MCF 10A (cell line): ENCODE measurements around the gene RGCC. TPM values are rescaled to one million over a fixed set of nuclear protein-coding genes. Genes with fewer than 3 reads are reported as not detected.

Experiments
- BruUV-seq: library from RNA; stranded (reverse); fragments of 400-500 nt; replicated peaks from 2 replicates; lab custom pipeline; 2021; lab: Mats Ljungman, UMichigan
- CTCF ChIA-PET: fragments of 300-600 bp; sonication (Branson Sonifier 250); formaldehyde crosslinking; extraction: SDS; loops from one replicate; lab custom pipeline; 2021; ENCODE audit warnings: antibody characterized with exemption, inconsistent platforms; lab: Yijun Ruan, JAX
- POLR2A ChIA-PET: fragments of 300-600, 350-650 bp; sonication (Branson Sonifier 250); formaldehyde crosslinking; extraction: SDS; loops from one replicate; lab custom pipeline; 2020; ENCODE audit warnings: antibody characterized with exemption, inconsistent platforms; lab: Yijun Ruan, JAX
- DNase-seq: peaks from one replicate; pipeline ENCODE4 v3.0.0-alpha.2; 2018; ENCODE audit not compliant: unreplicated experiment
- H3K27ac Mint-ChIP-seq: one replicate; pipeline ENCODE4 v1.8.0; 2022; ENCODE audit warnings: mild to moderate bottlenecking, low read depth, mixed read lengths; ENCODE audit not compliant: unreplicated experiment
- H3K27me3 Mint-ChIP-seq: one replicate; pipeline ENCODE4 v1.8.0; 2022; ENCODE audit warnings: mixed read lengths; ENCODE audit not compliant: insufficient read depth, unreplicated experiment
- H3K36me3 Mint-ChIP-seq: one replicate; pipeline ENCODE4 v1.8.0; 2022; ENCODE audit warnings: mild to moderate bottlenecking, moderate library complexity, mixed read lengths; ENCODE audit not compliant: insufficient read depth, unreplicated experiment
- H3K4me1 Mint-ChIP-seq: one replicate; pipeline ENCODE4 v1.8.0; 2022; ENCODE audit warnings: mixed read lengths; ENCODE audit not compliant: insufficient read depth, unreplicated experiment
- H3K4me3 Mint-ChIP-seq: one replicate; pipeline ENCODE4 v1.8.0; 2022; ENCODE audit warnings: mild to moderate bottlenecking, moderate library complexity, mixed read lengths; ENCODE audit not compliant: unreplicated experiment
- H3K9me3 Mint-ChIP-seq: one replicate; pipeline ENCODE4 v1.8.0; 2022; ENCODE audit warnings: mixed read lengths; ENCODE audit not compliant: unreplicated experiment
- intact Hi-C: fragments of 100-400 bp; cut with micrococcal nuclease; formaldehyde crosslinking; loops from 2 replicates; pipeline ENCODE4 v1.14.1; 2022
- total RNA-seq: library from RNA; stranded (reverse); gene quantifications from 2 replicates; pipeline ENCODE4 v1.2.3, GENCODE V29; 2022
- TF ChIP-seq, protein P1 (sequence below): fragments of 200-600 bp; IDR thresholded peaks from one replicate; pipeline ENCODE4 v1.8.0; 2022; ENCODE audit warnings: antibody characterized with exemption, mild to moderate bottlenecking; ENCODE audit not compliant: unreplicated experiment

The RGCC gene
- total RNA-seq, 1 experiment from 2014 or later: 3.7 TPM

DNA sequence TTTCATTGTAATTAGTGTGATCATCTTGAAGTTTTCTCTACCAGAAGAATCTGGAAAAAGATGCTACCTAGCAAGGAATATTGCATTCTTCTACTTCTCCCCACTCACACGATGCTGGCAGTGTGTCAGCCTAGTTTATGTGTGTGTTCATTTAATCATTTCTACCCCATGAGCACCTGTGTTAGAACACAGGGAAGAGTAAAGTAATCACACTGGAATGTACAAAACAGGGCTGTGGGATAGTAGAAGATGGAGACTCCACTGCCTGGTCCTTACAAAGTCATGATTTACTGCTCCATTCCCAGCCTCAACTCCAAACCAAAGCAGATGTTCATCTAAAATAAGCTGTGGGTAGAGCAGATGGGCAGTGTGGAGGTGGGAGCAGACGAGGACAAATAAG lies 47.7 kb upstream of the RGCC start:
- TF ChIP-seq, protein P1, sequence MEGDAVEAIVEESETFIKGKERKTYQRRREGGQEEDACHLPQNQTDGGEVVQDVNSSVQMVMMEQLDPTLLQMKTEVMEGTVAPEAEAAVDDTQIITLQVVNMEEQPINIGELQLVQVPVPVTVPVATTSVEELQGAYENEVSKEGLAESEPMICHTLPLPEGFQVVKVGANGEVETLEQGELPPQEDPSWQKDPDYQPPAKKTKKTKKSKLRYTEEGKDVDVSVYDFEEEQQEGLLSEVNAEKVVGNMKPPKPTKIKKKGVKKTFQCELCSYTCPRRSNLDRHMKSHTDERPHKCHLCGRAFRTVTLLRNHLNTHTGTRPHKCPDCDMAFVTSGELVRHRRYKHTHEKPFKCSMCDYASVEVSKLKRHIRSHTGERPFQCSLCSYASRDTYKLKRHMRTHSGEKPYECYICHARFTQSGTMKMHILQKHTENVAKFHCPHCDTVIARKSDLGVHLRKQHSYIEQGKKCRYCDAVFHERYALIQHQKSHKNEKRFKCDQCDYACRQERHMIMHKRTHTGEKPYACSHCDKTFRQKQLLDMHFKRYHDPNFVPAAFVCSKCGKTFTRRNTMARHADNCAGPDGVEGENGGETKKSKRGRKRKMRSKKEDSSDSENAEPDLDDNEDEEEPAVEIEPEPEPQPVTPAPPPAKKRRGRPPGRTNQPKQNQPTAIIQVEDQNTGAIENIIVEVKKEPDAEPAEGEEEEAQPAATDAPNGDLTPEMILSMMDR: no peak
- H3K27ac Mint-ChIP-seq: no peak overlapping the region
- H3K4me3 Mint-ChIP-seq: no peak overlapping the region
- intact Hi-C loops: loop anchor here (2.0 to 10.0 kb wide), 2 partner anchors 155 to 807 kb away; no protein-coding TSS in a partner anchor
- no peak for DNase-seq
- no peaks in the 10 kb centered on the region for H3K9me3 Mint-ChIP-seq
- BruUV-seq: no TSS peak
- CTCF ChIA-PET: interaction anchor here (0.7 to 7.6 kb wide), 6 partner anchors 11 to 702 kb away, joined by 3 to 122 read pairs (median 4); no protein-coding TSS in a partner anchor
- H3K36me3 Mint-ChIP-seq: no peaks in the 10 kb centered on the region
- H3K4me1 Mint-ChIP-seq: no peaks in the 10 kb centered on the region
- POLR2A ChIA-PET: interaction anchor here (0.7 to 0.8 kb wide), 2 partner anchors 243 to 671 kb away, joined by 3 read pairs; no protein-coding TSS in a partner anchor
- H3K27me3 Mint-ChIP-seq: no peaks in the 10 kb centered on the region

DNA sequence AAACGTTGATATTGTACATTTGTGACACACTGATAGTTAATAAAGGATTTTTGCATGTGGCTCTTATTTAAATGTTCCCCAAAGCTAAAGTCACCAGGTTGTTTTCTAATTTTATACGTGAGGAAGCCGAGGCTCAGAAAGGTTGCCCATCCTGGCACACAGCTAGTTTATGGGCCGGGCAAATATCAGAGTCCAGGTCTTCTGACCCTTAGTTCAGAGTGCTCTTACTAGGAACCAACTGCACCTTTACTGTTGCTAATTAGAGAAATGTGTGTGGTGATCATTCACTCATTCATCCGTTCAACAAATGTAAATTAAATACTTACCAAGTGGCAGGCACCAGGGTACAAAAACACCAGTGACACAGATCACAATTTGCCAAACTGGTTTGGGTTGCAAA lies 46.3 kb upstream of the RGCC start:
- Mint-ChIP-seq H3K36me3 (no peaks in the 10 kb centered on the region), H3K9me3 (no peaks in the 10 kb centered on the region), H3K4me3 (no peak overlapping the region), H3K27me3 (no peaks in the 10 kb centered on the region), H3K4me1 (no peaks in the 10 kb centered on the region), H3K27ac (no peak overlapping the region)
- intact Hi-C loops: loop anchor here (1.0 to 10.0 kb wide), 5 partner anchors 154 to 806 kb away; no protein-coding TSS in a partner anchor
- ChIA-PET POLR2A (interaction anchor here (0.7 to 1.7 kb wide), 3 partner anchors 22 to 241 kb away, joined by 3 to 8 read pairs (median 4); no protein-coding TSS in a partner anchor), CTCF (interaction anchor here (0.6 to 7.6 kb wide), 9 partner anchors 9 to 807 kb away, joined by 3 to 122 read pairs (median 3); no protein-coding TSS in a partner anchor)
- TF ChIP-seq, protein P1: no peak
- no peak for DNase-seq
- no TSS peak for BruUV-seq

DNA sequence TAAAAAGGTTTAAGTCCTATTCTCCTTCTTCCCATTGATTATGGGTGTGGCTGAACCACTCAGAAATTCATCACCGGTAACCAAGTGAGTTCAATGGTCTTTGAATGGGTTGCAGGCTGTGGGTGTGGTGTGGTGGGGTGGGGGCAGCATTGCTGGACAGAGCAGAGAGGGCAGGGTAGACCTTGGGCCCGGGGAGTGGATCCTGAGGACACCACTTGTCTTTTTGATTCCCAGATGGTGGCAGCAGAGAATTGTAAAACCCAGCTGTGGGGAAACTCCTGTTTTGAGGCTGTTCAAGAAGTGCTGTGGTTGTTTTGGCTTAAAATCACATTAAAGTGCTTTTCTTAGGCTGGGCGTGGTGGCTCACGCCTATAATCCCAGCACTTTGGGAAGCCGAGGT lies 45.8 kb upstream of the RGCC start:
- intact Hi-C loops: loop anchor here (1.0 to 10.0 kb wide), 5 partner anchors 153 to 805 kb away; no protein-coding TSS in a partner anchor
- no peaks in the 10 kb centered on the region for H3K4me1 Mint-ChIP-seq
- no TSS peak for BruUV-seq
- CTCF ChIA-PET: interaction anchor here (0.6 to 7.6 kb wide), 12 partner anchors 8 to 807 kb away, joined by 3 to 122 read pairs (median 3); no protein-coding TSS in a partner anchor
- no peak overlapping the region for H3K27ac Mint-ChIP-seq
- TF ChIP-seq, protein P1: peak; percentile 54
- no peaks in the 10 kb centered on the region for H3K9me3 Mint-ChIP-seq
- peak; percentile 59 for DNase-seq
- H3K36me3 Mint-ChIP-seq: no peaks in the 10 kb centered on the region
- no peak overlapping the region for H3K4me3 Mint-ChIP-seq
- H3K27me3 Mint-ChIP-seq: no peaks in the 10 kb centered on the region
- POLR2A ChIA-PET: interaction anchor here (0.5 to 1.7 kb wide), 5 partner anchors 22 to 246 kb away, joined by 3 to 8 read pairs (median 3); no protein-coding TSS in a partner anchor

DNA sequence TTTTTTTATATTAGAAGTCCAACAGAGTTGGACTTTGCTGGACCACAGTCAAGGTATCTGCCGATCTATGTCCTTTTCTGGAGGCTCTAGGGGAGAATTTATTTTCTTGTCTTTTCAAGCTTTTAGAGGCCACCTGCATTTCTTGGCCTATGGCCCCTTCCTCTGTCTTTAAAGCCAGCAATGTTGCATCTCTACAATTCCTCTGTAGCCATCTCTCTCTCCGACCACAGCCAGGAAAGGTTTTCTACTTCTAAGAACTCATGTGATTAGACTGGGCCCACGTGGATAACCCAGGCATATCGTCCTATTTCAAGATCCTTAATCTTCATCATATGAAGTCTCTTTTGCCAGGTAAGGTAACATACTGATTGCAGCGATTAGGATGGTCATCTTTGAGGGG lies 43.5 kb upstream of the RGCC start:
- intact Hi-C loops: loop anchor here (10.0 kb wide), 1 partner anchor 151 kb away; no protein-coding TSS in a partner anchor
- DNase-seq: no peak
- Mint-ChIP-seq H3K4me1 (peaks cover 4% of the 10 kb centered on the region), H3K4me3 (no peak overlapping the region), H3K27me3 (no peaks in the 10 kb centered on the region), H3K27ac (no peak overlapping the region), H3K9me3 (no peaks in the 10 kb centered on the region), H3K36me3 (no peaks in the 10 kb centered on the region)
- ChIA-PET POLR2A (interaction anchor here (1.1 kb wide), 1 partner anchor 236 kb away, joined by 3 read pairs; no protein-coding TSS in a partner anchor), CTCF (interaction anchor here (0.8 to 7.6 kb wide), 4 partner anchors 168 to 697 kb away, joined by 3 to 122 read pairs (median 3); no protein-coding TSS in a partner anchor)
- TF ChIP-seq, protein P1: no peak
- no TSS peak for BruUV-seq
